Panc1 (cell line): ENCODE data around the gene CDKN2D. TPM values are rescaled to one million over a fixed set of nuclear protein-coding genes. Genes with fewer than 3 reads are reported as not detected.
"Not testable (repeated sequence)": the region's sequence is repeated elsewhere in the genome, so short reads cannot be mapped to it uniquely, and the experiment has no call there.

ENCODE experiments used
- ATAC-seq: fragments of 200-7000 bp; cut with Tn5 transposase; 2 replicates; pipeline ENCODE4 v1.9.1; 2020; ENCODE audit warnings: mild to moderate bottlenecking, moderate library complexity
- BruUV-seq: library from RNA; stranded (reverse); fragments of 400-500 nt; replicated peaks from 2 replicates; lab custom pipeline; 2021; lab: Mats Ljungman, UMichigan
- CTCF ChIA-PET: fragments of 300-600 bp; sonication (Branson Sonifier 250); formaldehyde crosslinking; loops from one replicate; lab custom pipeline; 2022; ENCODE audit warnings: antibody characterized with exemption; lab: Charles Lee
- POLR2A ChIA-PET: fragments of 300-600 bp; sonication (Branson Sonifier 250); formaldehyde crosslinking; loops from one replicate; lab custom pipeline; 2022; ENCODE audit warnings: antibody characterized with exemption; lab: Charles Lee
- DNase-seq: peaks from one replicate; pipeline ENCODE4 v3.0.0-alpha.2; 2010; ENCODE audit warnings: low read depth, low spot score
- H3K27ac ChIP-seq: 2 replicates; pipeline ENCODE4 v1.5.1; 2011; ENCODE audit warnings: mild to moderate bottlenecking, low read length, inconsistent platforms
- H3K27me3 ChIP-seq: fragments of 200-500 bp; sonication (Bioruptor generic); 2 replicates; pipeline ENCODE4 v1.6.0; 2014; ENCODE audit warnings: low read length, inconsistent platforms; ENCODE audit not compliant: control insufficient read depth, insufficient read depth
- H3K36me3 ChIP-seq: fragments of 200-500 bp; sonication (Bioruptor generic); 2 replicates; pipeline ENCODE4 v1.5.1; 2014; ENCODE audit warnings: inconsistent platforms, mild to moderate bottlenecking, low read length, moderate library complexity; ENCODE audit not compliant: control insufficient read depth, insufficient read depth
- H3K4me1 ChIP-seq: 2 replicates; pipeline ENCODE4 v1.5.1; 2011; ENCODE audit warnings: inconsistent platforms, mild to moderate bottlenecking, low read length, moderate library complexity; ENCODE audit not compliant: control insufficient read depth, insufficient read depth
- H3K4me3 ChIP-seq, 2 experiments: 2 replicates each; pipeline ENCODE4 v1.5.1; 2011 to 2012; ENCODE audit warnings: low read depth in 2 of 2, low read length in 2 of 2, mild to moderate bottlenecking in 2 of 2, inconsistent platforms in 1 of 2, moderate library complexity in 1 of 2
- H3K9me3 ChIP-seq: fragments of 200-500 bp; sonication (Bioruptor generic); 2 replicates; pipeline ENCODE4 v1.5.1; 2014; ENCODE audit warnings: low read depth, mild to moderate bottlenecking, inconsistent platforms, low read length, moderate library complexity; ENCODE audit not compliant: control insufficient read depth, insufficient read depth
- CTCF ChIP-seq: fragments of 450-650 bp; IDR thresholded peaks from 2 replicates; pipeline ENCODE4 v1.5.1; 2017; ENCODE audit warnings: mild to moderate bottlenecking
- POLR2AphosphoS5 ChIP-seq: IDR thresholded peaks from 2 replicates; pipeline ENCODE4 v1.6.1; 2012; ENCODE audit warnings: mild to moderate bottlenecking, low read depth, low read length, moderate library complexity
- REST ChIP-seq, 2 experiments: IDR thresholded peaks; 2 replicates each; pipeline ENCODE4 v1.6.1; 2011 to 2012; ENCODE audit warnings: low read depth in 2 of 2, control low read depth in 1 of 2, low read length in 1 of 2, mild to moderate bottlenecking in 1 of 2, moderate library complexity in 1 of 2; ENCODE audit not compliant: insufficient read depth in 1 of 2
- SIN3A ChIP-seq: IDR thresholded peaks from 2 replicates; pipeline ENCODE4 v1.6.1; 2012; ENCODE audit warnings: low read depth, mild to moderate bottlenecking, low read length, moderate library complexity, borderline replicate concordance; ENCODE audit not compliant: insufficient read depth
- TCF7L2 ChIP-seq: IDR thresholded peaks from 2 replicates; pipeline ENCODE4 v1.6.1; 2011; ENCODE audit warnings: mild to moderate bottlenecking, low read depth, low read length, inconsistent platforms
- in situ Hi-C: cut with HindIII; loops from 2 replicates; pipeline ENCODE4 v1.10.0; 2016; ENCODE audit warnings: low sequenced_read_pairs, low pct_unique_long_range_greater_than_20kb
- intact Hi-C: fragments of 100-400 bp; cut with micrococcal nuclease; formaldehyde crosslinking; loops from one replicate; pipeline ENCODE4 v1.10.0; 2022; ENCODE audit not compliant: unreplicated experiment
- total RNA-seq: library from RNA; stranded (reverse); gene quantifications from one replicate; pipeline ENCODE4 v1.2.1, GENCODE V29; 2021; ENCODE audit not compliant: unreplicated experiment

CDKN2D gene
- total RNA-seq, 1 experiment from 2014 or later, result 7.3 TPM

- TF ChIP-seq CTCF, result no peak
- TF ChIP-seq POLR2AphosphoS5, result peak; percentile 41; the same call in 1 of the 2 replicates
- TF ChIP-seq REST (IDR thresholded peaks at IDR 0.05; ENCODE audit: insufficient read depth in 1 of 2, low read depth in 2 of 2, low read length in 1 of 2), result no peak
- peak; percentile 46; the same call in 1 of the 2 replicates for TF ChIP-seq SIN3A
- no peak for TF ChIP-seq TCF7L2
- ChIA-PET CTCF (interaction anchor here (0.7 kb wide), 1 partner anchor 62 kb away, joined by 3 read pairs; no protein-coding TSS in a partner anchor), POLR2A (no interaction called here)
- Histone ChIP-seq H3K27me3 (no peaks in the 10 kb centered on the region), H3K4me3 (peak within 1 kb of the TSS; percentile 59 to 77), H3K27ac (peak within 1 kb of the TSS; percentile 69), H3K9me3 (no peaks in the 10 kb centered on the region), H3K36me3 (no peaks in the 10 kb centered on the region; the same call in 1 of the 2 replicates), H3K4me1 (no peaks in the 10 kb centered on the region)
- no TSS peak for BruUV-seq
- ATAC-seq (peak; percentile 91), DNase-seq (no peak)
- in situ Hi-C loops, result no loop called here
- intact Hi-C loops, result no loop called here
Measured at GRCh38 chr19:10543420-10544241, 25.1 kb downstream of the CDKN2D start, which contains the start of gene ATG4D. TSS of gene ATG4D (plus strand) at chr19:10543904. CDS start at chr19:10544091, 187 bp downstream.

- H3K4me3 ChIP-seq, result peak overlapping the region; percentile 59 to 77
- H3K9me3 ChIP-seq, result no peaks in the 10 kb centered on the region
- DNase-seq, result no peak
- no peak for TF ChIP-seq CTCF
- in situ Hi-C loops, result no loop called here
- ChIA-PET CTCF (interaction anchor here (0.7 kb wide), 1 partner anchor 62 kb away, joined by 3 read pairs; no protein-coding TSS in a partner anchor), POLR2A (no interaction called here)
- no peaks in the 10 kb centered on the region; the same call in 1 of the 2 replicates for H3K36me3 ChIP-seq
- no peaks in the 10 kb centered on the region for H3K4me1 ChIP-seq
- BruUV-seq, result no TSS peak
- intact Hi-C loops, result no loop called here
- no peak overlapping the region for H3K27ac ChIP-seq
- ATAC-seq, result no peak
- no peaks in the 10 kb centered on the region for H3K27me3 ChIP-seq
Measured at GRCh38 chr19:10543059-10543419, 25.7 kb downstream of the CDKN2D start.

GRCh38 chr19:10539016-10539415, 29.8 kb downstream of the CDKN2D start:
- H3K27me3 ChIP-seq, H3K36me3 ChIP-seq, DNase-seq, H3K4me1 ChIP-seq, H3K27ac ChIP-seq, intact Hi-C loops, in situ Hi-C loops, POLR2A ChIA-PET, H3K4me3 ChIP-seq, ATAC-seq, H3K9me3 ChIP-seq, BruUV-seq: not testable (repeated sequence)
- CTCF ChIA-PET, result interaction anchor here (0.7 kb wide), 1 partner anchor 28 kb away, joined by 3 read pairs; no protein-coding TSS in a partner anchor
